ENCODE results near the gene EPS8L1.

GRCh38 chr19:55112246-55112776, 36.6 kb downstream of the EPS8L1 start:
- no peak for TF ChIP-seq CTCF (IDR thresholded peaks at IDR 0.05)
- TF ChIP-seq POLR2A (IDR thresholded peaks at IDR 0.05; ENCODE audit: low read depth): no peak
